ENCODE data around the gene CACNA1H. TPM values are rescaled to one million over a fixed set of nuclear protein-coding genes. Genes with fewer than 3 reads are reported as not detected.

CACNA1H gene
- total and polyA plus RNA-seq, 3 donors from 2014 or later, result 41.1 to 69.0 (median 55.9) TPM

DNA sequence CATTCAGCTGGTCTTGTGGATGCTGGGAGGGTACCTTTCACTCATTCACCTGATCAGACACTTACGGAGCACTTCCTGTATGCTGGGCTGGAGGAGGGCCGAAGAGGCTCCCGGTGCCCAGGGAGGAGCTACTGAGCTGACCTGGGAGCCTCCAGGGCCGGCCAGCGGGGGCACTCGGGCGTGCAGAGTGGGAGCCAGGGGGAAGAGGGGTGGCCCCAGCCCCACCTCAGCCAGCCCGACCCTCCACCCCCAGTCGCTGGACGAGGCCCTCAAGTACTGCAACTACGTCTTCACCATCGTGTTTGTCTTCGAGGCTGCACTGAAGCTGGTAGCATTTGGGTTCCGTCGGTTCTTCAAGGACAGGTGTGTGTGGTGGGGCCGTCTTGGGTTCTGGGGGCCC, 61.8 kb downstream of the CACNA1H start:
- H3K4me1 ChIP-seq, result no peaks in the 10 kb centered on the region
- whole genome bisulfite sequencing, 2 donors, result 71 to 87% methylated on average over 3 to 16 of the region's 16 CpGs
- H3K36me3 ChIP-seq (ENCODE audit: low read depth, missing control alignments), result no peaks in the 10 kb centered on the region
- TF ChIP-seq CTCF (IDR thresholded peaks at IDR 0.05), result no peak
- TF ChIP-seq POLR2A (IDR thresholded peaks at IDR 0.05), result no peak
- H3K9me3 ChIP-seq, result no peaks in the 10 kb centered on the region
- no peak for DNase-seq
- intact Hi-C loops (cut with DNase I; ENCODE audit: low total_unique reads), result no loop called here
- no peaks in the 10 kb centered on the region for H3K27me3 ChIP-seq
- H3K27ac ChIP-seq, result no peak overlapping the region
- H3K4me3 ChIP-seq, result no peak overlapping the region

DNA sequence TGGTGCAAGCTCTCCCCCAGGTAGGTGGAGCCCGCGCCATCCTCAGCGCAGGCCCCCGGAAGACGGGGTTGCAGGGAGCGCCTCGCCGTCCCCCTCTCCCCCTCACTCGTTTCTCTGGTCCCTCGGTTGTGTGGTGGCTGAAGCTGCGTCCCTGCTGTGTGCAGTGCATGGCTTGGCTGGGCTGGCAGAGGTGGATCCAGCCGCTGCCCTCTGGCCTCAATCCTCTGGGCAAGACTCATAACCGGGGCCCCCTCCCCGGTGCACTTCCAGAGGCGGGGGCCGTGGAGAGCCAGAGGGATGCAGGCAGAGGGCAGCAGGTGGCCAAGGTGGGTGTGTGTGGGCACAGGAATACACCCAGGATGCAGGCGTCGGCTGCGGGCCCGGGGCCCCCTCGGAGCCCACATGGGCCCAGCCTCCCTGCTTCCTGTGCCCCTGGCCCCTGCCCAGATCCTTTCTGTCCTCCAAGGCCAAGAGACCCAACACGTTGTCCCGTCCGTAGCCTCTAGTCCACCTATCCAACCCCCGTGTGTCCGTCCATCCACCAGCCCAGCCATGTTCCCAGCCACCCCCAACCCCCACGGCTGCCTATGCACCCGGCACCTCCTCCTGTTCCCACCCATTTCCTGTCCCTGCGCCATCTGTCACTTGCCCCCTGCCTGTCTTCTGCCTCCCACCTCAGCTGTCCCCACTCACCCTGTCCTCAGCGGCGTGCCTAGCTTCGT, 62.8 kb downstream of the CACNA1H start:
- no peak overlapping the region for H3K27ac ChIP-seq
- H3K9me3 ChIP-seq, result no peaks in the 10 kb centered on the region
- TF ChIP-seq CTCF (IDR thresholded peaks at IDR 0.05) (no peak), POLR2A (IDR thresholded peaks at IDR 0.05) (no peak)
- H3K27me3 ChIP-seq, result no peaks in the 10 kb centered on the region
- intact Hi-C loops (cut with DNase I; ENCODE audit: low total_unique reads), result no loop called here
- DNase-seq, result no peak
- no peaks in the 10 kb centered on the region for H3K4me1 ChIP-seq
- no peaks in the 10 kb centered on the region for H3K36me3 ChIP-seq (ENCODE audit: low read depth, missing control alignments)
- no peak overlapping the region for H3K4me3 ChIP-seq
- 83 to 86% methylated on average over 30 to 32 of the region's 32 CpGs for WGBS, 2 donors

DNA sequence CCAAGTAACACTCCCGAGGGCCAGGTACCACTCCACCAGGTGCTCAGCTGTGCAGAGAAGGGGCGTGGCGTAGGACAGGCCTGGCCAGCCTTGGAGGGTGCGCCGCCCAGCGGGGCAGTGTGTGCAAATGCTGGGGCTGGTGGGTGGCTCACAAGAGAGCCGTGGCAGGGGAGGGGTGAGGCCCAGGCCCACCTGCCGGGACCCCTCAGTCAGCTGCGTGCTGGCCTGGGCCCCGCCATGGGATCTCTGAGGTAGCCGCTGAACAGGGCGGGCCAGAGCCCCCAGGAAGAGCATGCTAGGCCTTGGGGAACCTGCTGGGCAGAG, 63.4 kb downstream of the CACNA1H start:
- H3K36me3 ChIP-seq (ENCODE audit: low read depth, missing control alignments), result no peaks in the 10 kb centered on the region
- 89 to 100% methylated on average over 2 to 12 of the region's 12 CpGs for WGBS, 2 donors
- H3K27ac ChIP-seq, result no peak overlapping the region
- H3K9me3 ChIP-seq, result no peaks in the 10 kb centered on the region
- H3K4me1 ChIP-seq, result no peaks in the 10 kb centered on the region
- no peak overlapping the region for H3K4me3 ChIP-seq
- TF ChIP-seq POLR2A (IDR thresholded peaks at IDR 0.05) (no peak), CTCF (IDR thresholded peaks at IDR 0.05) (no peak)
- DNase-seq, result no peak
- H3K27me3 ChIP-seq, result no peaks in the 10 kb centered on the region
- intact Hi-C loops (cut with DNase I; ENCODE audit: low total_unique reads), result no loop called here

GRCh38 chr16:1216681-1217400, 63.9 kb downstream of the CACNA1H start:
- intact Hi-C loops (cut with DNase I; ENCODE audit: low total_unique reads), result no loop called here
- WGBS, 2 donors, result 87 to 91% methylated on average over 26 to 32 of the region's 32 CpGs
- Histone ChIP-seq H3K4me1 (no peaks in the 10 kb centered on the region), H3K27ac (no peak overlapping the region), H3K36me3 (ENCODE audit: low read depth, missing control alignments) (no peaks in the 10 kb centered on the region), H3K9me3 (no peaks in the 10 kb centered on the region), H3K4me3 (no peak overlapping the region), H3K27me3 (no peaks in the 10 kb centered on the region)
- no peak for TF ChIP-seq POLR2A (IDR thresholded peaks at IDR 0.05)
- no peak for TF ChIP-seq CTCF (IDR thresholded peaks at IDR 0.05)
- no peak for DNase-seq

Data from testis (tissue), 3 donors.